HG03097 (cell line): ENCODE data around the gene ZNF608.

Experiments used
- ATAC-seq: cut with Tn5 transposase; IDR thresholded peaks from one replicate; pipeline ENCODE4 v1.9.1; 2021; ENCODE audit not compliant: unreplicated experiment, low FRiP score

ZNF608 gene

GRCh38 chr5:124738681-124739633, 7.5 kb downstream of the ZNF608 start:
- no peak for ATAC-seq

GRCh38 chr5:124737651-124738050, 8.8 kb downstream of the ZNF608 start:
- no peak for ATAC-seq

- no peak for ATAC-seq
Measured at GRCh38 chr5:124736805-124737188, 9.6 kb downstream of the ZNF608 start.

GRCh38 chr5:124736082-124736804, 10.2 kb downstream of the ZNF608 start:
- ATAC-seq = no peak

GRCh38 chr5:124735169-124735858, 11.1 kb downstream of the ZNF608 start:
- ATAC-seq = no peak

- ATAC-seq = no peak
Measured at GRCh38 chr5:124734574-124735168, 11.8 kb downstream of the ZNF608 start.

GRCh38 chr5:124733329-124733650, 13.1 kb downstream of the ZNF608 start:
- no peak for ATAC-seq

GRCh38 chr5:124732428-124733328, 13.8 kb downstream of the ZNF608 start:
- no peak for ATAC-seq

- no peak for ATAC-seq
Measured at GRCh38 chr5:124730381-124730780, 16.1 kb downstream of the ZNF608 start.

GRCh38 chr5:124729720-124730359, 16.6 kb downstream of the ZNF608 start:
- no peak for ATAC-seq

- no peak for ATAC-seq
Measured at GRCh38 chr5:124728968-124729332, 17.5 kb downstream of the ZNF608 start.

GRCh38 chr5:124728331-124728967, 18.0 kb downstream of the ZNF608 start:
- no peak for ATAC-seq

GRCh38 chr5:124726631-124727362, 19.6 kb downstream of the ZNF608 start:
- no peak for ATAC-seq

- ATAC-seq = no peak
Measured at GRCh38 chr5:124725622-124726258, 20.7 kb downstream of the ZNF608 start.

GRCh38 chr5:124725040-124725434, 21.4 kb downstream of the ZNF608 start:
- ATAC-seq = no peak

GRCh38 chr5:124724357-124725039, 21.9 kb downstream of the ZNF608 start:
- no peak for ATAC-seq

- ATAC-seq = no peak
Measured at GRCh38 chr5:124721229-124721735, 25.2 kb downstream of the ZNF608 start.
